ENCODE measurements around the gene CLCN3.
"Not testable (repeated sequence)": the region's sequence is repeated elsewhere in the genome, so short reads cannot be mapped to it uniquely, and the experiment has no call there.

Gene CLCN3

DNA sequence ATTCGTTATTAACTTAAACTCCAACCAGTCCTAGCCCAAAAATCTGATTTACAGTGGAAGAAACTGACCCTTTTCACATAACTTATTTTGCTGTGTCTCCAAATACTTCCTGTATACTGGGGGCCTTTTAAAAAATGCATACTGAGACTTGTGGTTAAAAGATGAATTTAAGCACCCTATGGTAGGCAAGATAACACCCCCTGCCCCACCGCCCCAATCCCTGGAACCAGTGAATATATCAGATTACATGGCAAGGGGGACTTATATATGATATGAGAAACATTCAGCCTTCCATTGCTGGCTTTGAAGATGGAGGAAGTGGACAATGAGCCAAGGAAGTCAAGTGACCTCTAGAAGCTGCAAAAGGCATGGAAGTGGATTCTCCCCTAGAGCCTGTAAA, 3.1 kb upstream of the CLCN3 start:
- DNase-seq (ENCODE audit: low read depth in 2 of 2, low spot score in 1 of 2) = no peak

DNA sequence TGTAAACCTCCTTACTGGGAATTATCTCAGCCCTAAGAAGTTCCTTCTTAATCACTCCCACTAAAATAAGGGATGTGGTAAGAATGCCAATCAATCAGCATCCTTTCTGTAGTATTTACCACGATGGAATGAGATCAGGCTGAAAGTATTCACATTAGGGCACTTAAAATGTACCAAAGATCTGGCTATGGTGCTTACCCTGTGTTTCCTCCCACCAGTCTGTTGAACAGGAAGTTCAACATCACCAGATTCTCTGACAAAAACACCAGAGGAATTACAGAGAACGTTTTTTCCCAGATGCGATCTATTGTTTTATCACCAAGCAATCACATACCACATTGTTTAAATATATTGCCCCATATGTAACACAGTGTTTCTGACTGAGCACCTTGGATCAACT, 2.1 kb upstream of the CLCN3 start:
- no peak for DNase-seq (ENCODE audit: low read depth in 2 of 2, low spot score in 1 of 2)

DNA sequence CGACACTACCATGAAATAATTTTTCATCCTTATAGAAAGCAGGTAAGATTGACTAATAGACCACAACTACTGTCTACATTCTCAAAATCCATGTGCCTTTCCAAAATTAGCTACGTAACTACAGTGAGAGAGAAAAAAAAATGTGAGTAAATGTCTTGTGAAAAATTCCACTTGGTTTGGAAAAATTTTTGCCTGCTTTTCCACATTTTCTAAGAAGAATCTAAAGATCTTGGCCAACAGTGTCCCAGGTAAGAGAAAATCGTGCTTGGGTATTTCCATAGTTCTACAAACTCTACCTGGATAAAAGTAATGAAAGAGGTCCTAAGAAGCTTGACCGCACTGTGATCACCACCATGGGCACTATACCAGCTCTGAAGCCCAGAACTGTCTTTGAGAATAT, 1.4 kb upstream of the CLCN3 start:
- no peak for DNase-seq (ENCODE audit: low read depth in 2 of 2, low spot score in 1 of 2)

DNA sequence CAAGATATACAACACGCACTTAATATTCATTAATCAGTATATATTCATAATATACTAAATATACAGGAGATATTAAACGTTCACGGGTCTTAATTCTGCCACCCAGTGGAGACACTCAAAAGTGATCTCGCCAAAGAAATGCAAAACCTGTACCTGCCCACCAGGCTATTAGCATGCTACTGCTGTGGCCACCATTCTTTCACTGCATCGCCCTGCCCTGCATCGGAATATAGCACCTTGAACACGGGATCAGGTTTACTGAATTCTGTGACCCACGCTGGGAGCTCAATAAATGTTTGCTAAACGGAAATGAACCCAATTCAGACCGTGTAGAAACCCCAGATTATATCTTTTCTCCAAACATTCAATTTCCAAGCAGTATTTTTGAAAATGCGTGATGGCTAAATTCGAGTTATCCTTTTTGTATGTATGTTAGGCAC, 840 bp upstream of the CLCN3 start:
- no peak for DNase-seq (ENCODE audit: low read depth in 2 of 2, low spot score in 1 of 2)

DNA sequence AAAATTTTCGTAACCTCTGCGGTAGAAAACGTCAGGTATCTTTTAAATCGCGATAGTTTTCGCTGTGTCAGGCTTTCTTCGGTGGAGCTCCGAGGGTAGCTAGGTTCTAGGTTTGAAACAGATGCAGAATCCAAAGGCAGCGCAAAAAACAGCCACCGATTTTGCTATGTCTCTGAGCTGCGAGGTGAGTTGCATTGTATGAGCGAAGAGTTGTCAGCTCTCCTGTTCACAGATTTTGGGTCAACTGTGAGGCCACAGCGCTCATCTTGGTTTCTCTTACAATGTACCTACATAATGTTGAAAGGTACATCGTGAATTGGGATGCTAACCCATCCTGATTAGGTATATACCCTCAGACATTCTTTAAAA, 486 bp downstream of the CLCN3 start:
- no peak for DNase-seq (ENCODE audit: low read depth in 2 of 2, low spot score in 1 of 2)

DNA sequence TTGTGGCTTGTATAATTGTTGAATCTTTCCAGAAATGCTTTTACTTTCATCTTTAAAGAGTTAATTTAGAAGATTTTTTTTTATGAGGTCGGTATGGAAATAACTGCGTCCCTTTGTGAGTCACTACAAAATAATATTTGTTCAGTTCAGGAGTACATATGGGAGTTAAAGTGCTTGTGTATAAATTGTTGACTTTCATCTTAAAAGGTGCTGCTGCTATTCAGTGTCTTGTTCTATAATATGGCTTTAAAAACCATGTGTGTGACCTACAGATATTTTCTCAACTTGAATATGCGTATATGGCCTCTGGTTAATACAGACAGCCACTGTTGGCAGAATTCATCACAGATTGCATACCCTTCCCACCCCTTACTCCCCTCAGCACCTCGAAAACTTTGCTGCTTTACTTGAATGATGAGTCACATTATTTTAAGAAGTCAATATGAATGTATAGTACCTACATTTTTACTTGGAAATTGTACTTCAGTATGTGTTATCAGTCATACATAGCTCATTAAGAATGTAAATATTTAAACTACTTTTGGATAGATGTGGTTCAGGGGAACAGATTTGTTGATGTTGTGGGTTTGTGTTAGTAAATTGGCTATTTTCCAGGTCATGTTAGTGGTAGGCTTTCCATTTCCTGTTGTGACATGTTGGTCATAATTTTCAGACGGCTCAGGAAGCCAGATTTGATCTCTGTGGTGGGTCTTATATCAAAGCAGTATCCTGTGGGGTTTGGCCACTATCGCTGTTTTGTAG, 1.5 kb downstream of the CLCN3 start:
- no peak for DNase-seq (ENCODE audit: low read depth in 2 of 2, low spot score in 1 of 2)

DNA sequence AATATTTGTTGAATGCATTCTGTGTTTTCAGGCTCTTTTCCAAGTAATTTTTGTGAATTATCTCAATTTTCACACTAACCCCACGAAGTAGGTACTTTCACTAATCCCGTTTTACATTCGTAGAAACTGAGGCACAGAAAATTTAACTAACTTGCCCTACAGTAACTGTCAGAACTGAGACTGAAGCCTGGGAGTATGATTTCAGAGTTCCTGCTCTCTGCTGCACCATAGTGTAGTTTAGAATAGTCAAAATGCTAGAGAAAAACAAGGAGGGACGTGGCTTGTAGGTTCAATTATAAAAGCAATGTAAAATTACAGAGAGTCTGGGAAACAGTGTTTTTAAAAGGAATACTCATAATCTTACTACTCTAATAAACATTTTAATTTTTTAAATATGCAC, 2.2 kb downstream of the CLCN3 start:
- no peak for DNase-seq (ENCODE audit: low read depth in 2 of 2, low spot score in 1 of 2)

DNA sequence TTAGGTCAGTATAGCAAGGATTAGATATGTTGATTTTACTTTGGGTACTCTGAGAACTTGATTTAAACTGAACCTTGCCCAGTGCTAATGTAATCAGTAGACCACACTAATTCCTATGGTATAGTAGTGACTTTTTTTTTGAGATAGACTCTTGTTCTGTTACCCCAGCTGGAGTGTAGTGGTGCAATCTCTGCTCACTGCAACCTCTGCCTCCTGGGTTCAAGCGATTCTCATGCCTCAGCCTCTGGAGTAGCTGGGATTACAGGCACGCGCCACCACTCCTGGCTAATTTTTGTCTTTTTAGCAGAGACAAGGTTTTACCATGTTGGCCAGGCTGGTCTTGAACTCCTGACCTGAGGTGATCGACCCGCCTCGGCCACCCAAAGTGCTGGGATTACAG, 3.6 kb downstream of the CLCN3 start:
- DNase-seq (ENCODE audit: low read depth in 2 of 2, low spot score in 1 of 2) = not testable (repeated sequence)

DNA sequence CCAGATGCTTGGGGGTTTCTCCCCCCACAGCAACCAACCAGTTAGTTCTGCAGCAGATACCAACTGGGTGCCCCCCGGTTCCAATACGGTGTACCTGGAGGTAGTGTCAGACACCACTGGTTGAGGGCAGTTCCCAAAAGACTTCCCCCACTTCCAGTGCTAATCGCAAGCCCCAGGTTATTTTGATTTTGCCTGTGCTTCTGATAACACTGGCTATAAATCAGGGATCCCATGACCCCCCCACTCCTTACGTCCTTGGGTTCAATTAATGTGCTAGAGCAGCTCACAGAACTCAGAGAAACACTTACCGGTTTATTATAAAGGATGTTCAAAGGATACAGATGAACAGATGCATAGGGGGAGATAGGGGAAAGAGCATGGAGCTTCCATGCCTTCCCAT, 5.5 kb downstream of the CLCN3 start:
- DNase-seq (ENCODE audit: low read depth in 2 of 2, low spot score in 1 of 2) = no peak

DNA sequence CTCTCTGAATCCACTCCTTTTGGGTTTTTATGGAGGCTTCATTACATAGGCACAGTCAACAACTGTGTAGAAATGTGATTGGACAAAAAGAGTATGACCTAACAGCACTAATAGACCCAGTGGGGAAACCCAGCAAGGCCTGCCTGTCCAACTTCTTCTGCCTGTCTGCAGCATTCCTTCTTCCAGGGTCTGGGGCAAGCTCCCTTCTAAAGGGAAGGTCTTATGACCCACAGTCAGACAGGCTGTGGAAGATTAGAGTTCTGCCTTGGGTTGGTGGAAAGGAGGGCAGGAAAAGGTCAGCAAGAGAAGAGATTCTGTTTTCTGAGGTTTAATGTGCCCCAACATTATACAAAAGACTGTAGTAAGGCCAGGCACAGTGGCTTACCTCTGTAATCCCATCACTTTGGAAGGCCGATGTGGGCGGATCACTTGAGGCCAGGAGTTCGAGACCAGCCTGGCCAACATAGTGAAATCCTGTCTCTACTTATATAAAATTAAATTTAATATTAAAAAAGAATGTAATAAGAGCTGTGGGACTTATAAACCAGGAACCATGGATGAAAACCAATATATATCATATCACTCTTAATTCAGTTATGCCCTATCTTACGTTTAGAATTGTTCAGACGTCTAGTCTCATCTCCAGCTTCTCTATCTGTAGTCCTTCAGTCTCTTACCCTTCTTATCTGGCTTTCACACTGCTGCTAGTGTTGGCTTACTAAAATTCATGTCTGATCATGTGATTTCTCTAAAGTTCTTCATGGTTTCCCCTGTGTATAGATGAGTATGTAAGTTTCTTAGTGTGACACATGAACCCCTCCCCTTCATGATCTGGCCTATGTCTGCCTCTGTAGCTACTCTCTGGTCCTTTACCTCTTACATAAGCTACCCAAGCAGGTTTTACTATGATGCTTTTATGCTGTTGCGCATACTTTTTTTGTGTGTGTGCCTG, 6.2 kb downstream of the CLCN3 start:
- DNase-seq (ENCODE audit: low read depth in 2 of 2, low spot score in 1 of 2) = no peak

DNA sequence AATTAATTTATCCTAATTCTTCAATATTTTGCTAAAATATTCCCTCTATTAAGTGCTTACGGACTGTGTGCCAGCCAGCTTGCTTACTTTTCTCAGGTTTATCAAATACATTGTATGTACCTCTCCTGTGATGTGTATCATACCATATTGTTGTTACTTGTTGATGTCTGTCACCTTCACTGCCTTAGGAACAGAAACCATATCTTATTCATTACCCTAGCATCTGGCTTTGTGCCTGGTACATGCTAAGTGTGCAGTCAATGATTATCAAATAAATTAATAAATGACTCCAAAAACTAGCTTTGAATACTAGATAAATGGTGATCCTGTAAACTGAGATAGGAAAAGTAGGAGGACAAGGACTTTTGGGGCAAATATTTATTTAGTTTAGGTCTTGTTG, 6.9 kb downstream of the CLCN3 start:
- no peak for DNase-seq (ENCODE audit: low read depth in 2 of 2, low spot score in 1 of 2)

DNA sequence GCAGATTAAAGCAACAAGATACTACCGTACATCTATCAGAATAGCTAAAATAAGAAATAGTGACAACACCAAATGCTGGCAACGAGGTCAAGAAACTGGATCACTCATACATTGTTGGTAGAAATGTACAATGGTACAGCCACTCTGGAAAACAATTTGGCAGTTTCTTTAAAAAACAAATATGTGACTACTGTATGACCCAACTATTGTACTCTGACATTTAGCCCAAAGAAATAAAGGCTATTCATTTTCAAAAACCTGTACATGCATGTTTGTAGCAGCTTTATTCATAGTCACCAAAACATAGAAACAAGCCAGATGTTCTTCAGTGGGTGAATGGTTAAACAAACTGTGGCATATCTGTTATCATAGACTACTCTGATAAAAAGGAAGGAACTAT, 8.2 kb downstream of the CLCN3 start:
- DNase-seq (ENCODE audit: low read depth in 2 of 2, low spot score in 1 of 2) = no peak

DNA sequence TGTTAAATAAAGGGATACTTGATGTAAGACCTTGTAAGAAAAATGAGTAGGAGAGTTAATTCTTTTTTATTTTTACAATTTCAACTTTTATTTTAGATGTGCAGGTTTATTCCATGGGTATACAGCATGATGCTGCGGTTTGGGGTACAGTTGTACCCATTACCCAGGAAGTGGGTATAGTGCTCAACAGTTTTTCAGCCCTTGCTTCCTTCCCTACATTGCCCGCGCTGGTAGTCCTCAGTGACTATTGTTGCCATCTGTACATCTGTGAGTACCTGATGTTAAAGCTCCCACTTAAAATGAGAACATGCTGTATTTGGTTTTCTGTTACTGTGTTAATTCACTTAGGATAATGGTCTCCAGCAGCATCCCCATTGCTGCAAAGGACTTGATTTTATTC, 9.7 kb downstream of the CLCN3 start:
- no peak for DNase-seq (ENCODE audit: low read depth in 2 of 2, low spot score in 1 of 2)

DNA sequence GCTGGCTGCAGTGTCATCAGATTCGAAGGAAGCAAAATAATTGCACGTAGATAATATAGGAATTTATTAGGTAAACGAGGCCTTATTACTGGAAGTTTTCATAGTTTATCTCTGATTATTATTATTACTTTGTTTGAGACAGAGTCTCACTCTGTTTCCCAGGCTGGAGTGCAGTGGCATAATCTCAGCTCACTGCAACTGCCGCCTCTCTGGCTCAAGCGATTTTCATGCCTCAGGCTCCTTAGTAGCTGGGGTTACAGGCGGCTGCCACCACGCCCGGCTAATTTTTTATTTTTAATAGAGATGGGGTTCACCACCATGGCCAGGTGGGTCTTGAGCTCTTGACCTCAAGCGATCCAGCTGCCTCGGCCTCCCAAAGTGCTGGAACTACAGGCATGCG, 12.5 kb downstream of the CLCN3 start:
- DNase-seq (ENCODE audit: low read depth in 2 of 2, low spot score in 1 of 2) = no peak

DNA sequence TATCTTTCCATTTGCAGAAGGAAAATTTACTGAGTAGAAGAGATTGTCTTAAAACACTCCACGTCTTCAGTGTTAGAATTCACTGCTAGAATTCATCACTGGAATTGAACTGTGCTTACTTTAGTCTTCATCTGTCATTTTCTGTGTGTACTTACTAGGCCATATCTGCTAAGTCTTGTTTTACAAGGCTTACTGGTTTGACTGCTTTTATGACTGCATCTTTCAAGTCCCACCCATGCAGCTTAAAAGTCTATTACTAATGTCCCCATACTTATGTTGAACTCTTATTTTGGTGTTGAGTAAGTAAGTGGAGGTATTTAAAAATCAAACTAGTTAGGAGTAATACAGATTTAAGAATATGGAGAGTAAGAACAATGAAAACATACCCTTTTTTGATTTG, 14.6 kb downstream of the CLCN3 start:
- DNase-seq (ENCODE audit: low read depth in 2 of 2, low spot score in 1 of 2) = no peak

DNA sequence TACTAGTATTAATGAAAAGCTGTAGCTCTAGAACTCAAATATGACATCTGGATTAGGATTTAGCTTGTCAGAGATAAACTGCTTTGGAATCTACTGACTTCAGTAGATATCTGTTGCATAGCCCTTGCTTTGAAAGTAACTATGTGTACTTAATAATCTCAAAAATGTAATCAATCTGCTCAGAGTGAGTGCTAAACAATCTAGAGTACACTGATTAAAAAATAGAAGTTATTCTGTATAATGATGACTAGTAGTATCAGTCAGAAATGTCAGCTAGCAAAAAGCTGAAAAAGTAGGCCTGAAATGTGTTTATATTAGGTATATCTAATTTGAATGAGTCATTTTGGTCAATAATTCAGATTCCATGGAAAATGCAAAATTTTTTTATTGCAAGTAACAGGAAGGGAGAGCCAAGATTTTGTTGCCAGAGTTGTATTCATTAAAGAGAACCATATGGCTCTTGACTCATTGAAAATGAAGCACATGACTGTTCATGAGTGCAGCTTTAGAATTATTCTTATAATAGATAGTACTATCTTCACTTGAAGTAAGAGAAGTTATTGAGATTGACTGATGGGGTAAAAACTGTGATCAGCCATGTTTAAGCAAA, 20.0 kb downstream of the CLCN3 start:
- no peak for DNase-seq (ENCODE audit: low read depth in 2 of 2, low spot score in 1 of 2)

DNA sequence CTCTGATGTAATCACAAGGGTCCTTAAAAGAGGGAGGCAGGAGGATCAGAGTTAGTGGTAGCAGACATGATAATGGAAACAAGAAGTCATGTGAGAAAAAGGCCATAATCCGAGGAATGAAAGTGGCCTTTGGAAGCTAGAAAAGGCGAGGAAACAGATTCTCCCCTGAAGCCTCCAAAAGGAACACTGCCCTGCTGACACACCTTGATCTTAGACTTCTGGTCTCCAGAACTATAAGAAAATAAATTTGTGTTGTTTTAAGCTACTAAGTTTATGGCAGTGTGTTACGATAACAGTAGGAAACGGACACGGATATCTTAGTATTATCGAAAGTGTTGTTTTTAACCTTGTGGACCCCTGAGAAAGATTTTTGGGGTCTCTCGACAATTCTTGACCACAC, 24.4 kb downstream of the CLCN3 start:
- no peak for DNase-seq (ENCODE audit: low read depth in 2 of 2, low spot score in 1 of 2)

DNA sequence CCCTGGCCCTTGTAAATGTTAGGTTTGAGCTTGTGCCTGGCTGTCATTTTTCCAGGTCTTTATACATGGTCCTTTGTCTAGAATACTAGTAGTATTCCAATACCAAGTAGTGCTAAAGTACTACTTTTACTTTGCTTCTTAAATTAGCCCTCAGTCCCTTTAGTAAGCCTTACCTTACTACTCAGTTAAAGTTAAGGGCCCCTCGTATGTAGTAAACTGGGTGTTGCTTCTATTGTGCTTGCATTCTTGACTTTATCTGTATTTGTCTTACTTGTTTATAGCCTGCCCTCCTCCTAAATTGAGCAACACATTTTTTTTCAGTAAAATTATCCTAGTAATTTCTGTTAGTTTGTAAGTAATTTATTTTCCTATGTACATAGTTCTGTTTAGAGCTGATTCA, 25.2 kb downstream of the CLCN3 start:
- no peak for DNase-seq (ENCODE audit: low read depth in 2 of 2, low spot score in 1 of 2)

DNA sequence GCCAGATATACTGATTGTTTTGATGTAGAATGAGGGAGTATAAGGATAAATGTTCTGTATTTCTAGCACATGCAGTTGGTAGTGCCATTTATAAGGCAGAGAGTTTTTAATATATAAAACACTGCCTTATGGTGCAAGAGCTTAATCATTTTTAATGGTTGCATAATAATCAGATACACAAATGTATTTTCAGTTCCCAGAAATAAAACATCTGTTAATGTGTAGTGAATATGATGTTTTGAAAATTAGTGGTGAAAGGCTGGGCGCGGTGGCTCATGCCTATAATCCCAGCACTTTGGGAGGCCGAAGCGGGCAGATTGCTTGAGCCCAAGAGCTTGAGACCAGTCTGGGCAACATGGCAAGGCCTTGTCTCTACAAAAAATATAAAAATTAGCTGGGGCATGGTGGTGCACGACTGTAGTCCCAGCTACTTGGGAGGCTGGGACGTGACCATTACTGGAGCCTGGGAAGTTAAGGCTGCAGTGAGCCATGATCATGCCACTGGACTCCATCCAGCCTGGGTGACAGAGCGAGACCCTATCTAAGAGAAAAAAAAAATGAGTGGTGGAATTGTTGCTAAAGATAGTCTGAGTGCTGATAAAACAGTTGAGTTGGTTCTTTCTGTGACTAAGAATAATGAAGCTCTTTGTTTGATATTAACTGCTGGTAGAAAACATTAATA, 29.3 kb downstream of the CLCN3 start:
- no peak for DNase-seq (ENCODE audit: low read depth in 2 of 2, low spot score in 1 of 2)

DNA sequence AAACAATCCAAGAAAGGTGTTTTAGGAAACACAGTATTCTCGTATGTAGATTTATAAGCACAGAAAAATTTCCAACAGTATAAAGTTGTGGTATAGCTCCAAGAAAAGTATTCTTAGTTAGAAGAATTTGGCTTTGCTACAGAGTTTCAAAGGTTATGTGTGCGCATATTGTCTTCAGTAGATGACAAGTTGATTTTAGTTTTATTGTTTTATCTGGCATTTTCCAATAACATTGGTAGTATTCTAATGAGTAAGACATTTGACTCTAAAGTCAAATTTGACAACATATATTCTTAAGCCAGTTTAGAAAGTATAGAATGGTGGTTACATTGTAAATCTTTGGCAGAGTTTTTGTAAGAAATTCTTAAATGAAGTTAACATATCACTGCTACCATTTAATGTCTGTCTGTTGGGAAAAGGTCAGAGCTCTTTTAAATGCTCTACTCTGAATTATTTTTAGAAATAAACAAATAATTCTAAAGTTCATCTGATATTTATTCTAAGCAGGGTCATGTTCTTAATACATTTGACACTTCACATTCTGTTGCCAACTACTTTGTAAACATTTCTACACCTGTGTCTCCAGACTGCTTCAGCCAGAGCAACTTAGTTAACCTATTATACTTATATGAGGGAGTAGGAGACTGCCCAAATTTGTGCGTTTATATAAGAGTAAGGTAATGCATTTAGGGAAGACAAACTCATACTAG, 30.0 kb downstream of the CLCN3 start:
- no peak for DNase-seq (ENCODE audit: low read depth in 2 of 2, low spot score in 1 of 2)

DNA sequence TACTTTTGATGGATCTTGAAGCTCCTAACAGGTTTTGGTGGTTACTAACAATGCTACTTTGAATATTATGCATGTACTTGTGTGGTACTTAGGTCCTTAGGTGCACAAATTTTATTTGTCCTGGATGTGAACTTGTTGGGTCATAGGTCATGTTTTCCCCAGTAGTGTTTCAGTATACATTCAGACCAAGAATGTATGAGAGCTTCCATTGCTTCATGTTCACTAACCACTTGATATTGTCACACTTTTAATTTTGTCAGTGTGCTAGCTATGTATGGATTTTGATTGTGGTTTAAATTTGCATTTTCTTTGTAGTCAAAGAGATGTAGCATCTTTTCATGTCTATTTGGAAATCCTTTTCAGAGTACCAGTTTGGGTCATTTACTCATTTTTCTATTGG, 32.2 kb downstream of the CLCN3 start:
- DNase-seq (ENCODE audit: low read depth in 2 of 2, low spot score in 1 of 2) = no peak

Data from stimulated activated CD8-positive, alpha-beta memory T cell treated with anti-CD3 and anti-CD28 coated beads, Interleukin-4, amount 100 ng/mL, for 1 hour (primary cell).